ENCODE results near the gene NEK5.

The NEK5 gene

DNA sequence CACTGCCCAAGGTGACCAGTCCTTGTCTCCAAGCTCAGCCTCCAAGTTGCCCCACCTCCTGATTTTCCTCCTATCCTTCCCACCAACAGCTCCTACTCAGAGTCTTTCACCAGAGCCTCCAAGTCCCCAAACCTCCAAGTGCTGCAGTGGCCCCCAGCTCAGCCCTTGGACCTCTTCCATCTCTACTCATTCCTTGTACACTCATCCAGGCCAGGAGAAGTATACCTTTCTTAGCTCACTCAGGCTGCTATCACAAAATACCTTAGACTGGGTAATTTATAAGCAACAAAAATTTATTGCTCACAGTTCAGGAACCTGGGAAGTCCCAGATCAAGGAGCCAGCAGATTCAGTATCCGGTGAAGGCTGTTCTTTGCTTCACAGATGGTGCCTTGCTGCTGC is 129.0 kb downstream of the NEK5 start:
- peak overlapping the region; percentile 63 for H3K27ac ChIP-seq
- TF ChIP-seq ZFX (IDR thresholded peaks at IDR 0.05): no peak
- TF ChIP-seq, protein P1, sequence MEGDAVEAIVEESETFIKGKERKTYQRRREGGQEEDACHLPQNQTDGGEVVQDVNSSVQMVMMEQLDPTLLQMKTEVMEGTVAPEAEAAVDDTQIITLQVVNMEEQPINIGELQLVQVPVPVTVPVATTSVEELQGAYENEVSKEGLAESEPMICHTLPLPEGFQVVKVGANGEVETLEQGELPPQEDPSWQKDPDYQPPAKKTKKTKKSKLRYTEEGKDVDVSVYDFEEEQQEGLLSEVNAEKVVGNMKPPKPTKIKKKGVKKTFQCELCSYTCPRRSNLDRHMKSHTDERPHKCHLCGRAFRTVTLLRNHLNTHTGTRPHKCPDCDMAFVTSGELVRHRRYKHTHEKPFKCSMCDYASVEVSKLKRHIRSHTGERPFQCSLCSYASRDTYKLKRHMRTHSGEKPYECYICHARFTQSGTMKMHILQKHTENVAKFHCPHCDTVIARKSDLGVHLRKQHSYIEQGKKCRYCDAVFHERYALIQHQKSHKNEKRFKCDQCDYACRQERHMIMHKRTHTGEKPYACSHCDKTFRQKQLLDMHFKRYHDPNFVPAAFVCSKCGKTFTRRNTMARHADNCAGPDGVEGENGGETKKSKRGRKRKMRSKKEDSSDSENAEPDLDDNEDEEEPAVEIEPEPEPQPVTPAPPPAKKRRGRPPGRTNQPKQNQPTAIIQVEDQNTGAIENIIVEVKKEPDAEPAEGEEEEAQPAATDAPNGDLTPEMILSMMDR (conservative IDR thresholded peaks at IDR 0.05): no peak

GRCh38 chr13:51999510-51999911 is 129.4 kb downstream of the NEK5 start:
- H3K27ac ChIP-seq: peak overlapping the region; percentile 63

DNA sequence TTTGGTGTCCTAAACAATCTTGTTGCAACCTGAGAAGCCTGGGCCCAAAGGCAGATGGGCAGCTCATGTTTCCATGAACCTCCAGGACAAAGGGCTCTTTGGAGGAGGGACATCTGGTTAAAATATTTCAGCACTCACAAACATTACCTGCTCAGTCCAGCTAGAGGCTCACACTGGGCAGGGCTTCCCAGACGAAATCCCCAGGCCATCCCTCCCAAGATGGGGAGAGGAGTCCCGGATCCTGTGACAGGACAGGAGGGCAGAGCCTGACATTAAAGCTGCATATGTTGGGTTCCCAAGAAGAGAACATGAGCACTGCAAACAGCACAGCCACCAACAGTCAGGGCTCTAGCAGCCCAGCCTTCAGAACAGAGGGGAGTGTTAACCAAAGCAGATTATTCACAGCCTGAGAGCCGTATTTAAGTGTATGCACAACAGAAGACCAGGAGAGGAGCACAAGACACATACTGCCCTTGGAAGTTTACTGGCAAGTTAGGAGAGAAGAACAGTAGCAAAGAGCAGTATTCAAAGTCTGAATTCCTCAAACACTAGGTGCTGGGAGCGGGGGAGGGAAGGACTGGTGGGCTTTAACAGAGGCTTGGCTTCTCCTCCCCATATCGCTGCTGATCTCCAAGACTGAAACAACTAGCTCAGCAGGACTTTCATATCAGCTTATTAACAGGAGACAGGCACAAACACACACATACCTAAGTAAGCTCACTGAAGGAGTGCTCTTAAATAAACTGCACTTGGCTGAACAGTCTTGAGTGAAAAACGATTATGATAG is 130.0 kb downstream of the NEK5 start:
- TF ChIP-seq, protein P1 (conservative IDR thresholded peaks at IDR 0.05): no peak
- TF ChIP-seq ZFX (IDR thresholded peaks at IDR 0.05): no peak
- peak overlapping the region; percentile 63 for H3K27ac ChIP-seq

More at GRCh38 chr13:51999510-51999911, 129.4 kb downstream of the NEK5 start:
- TF ChIP-seq ZFX (IDR thresholded peaks at IDR 0.05): no peak
- TF ChIP-seq, protein P1 (conservative IDR thresholded peaks at IDR 0.05): no peak; the same call in 1 of the 2 replicates

GRCh38 chr13:51997641-51998330 is 131.1 kb downstream of the NEK5 start:
- peak overlapping the region; percentile 21 for H3K27ac ChIP-seq
- no peak for TF ChIP-seq ZFX (IDR thresholded peaks at IDR 0.05)
- TF ChIP-seq, protein P1 (conservative IDR thresholded peaks at IDR 0.05): no peak

- H3K27ac ChIP-seq: peak overlapping the region; percentile 89; the same call in 1 of the 2 replicates
- TF ChIP-seq ZFX (IDR thresholded peaks at IDR 0.05): no peak
- TF ChIP-seq, protein P1 (conservative IDR thresholded peaks at IDR 0.05): no peak
These were observed 131.7 kb downstream of the NEK5 start for GRCh38 chr13:51997186-51997585.

DNA sequence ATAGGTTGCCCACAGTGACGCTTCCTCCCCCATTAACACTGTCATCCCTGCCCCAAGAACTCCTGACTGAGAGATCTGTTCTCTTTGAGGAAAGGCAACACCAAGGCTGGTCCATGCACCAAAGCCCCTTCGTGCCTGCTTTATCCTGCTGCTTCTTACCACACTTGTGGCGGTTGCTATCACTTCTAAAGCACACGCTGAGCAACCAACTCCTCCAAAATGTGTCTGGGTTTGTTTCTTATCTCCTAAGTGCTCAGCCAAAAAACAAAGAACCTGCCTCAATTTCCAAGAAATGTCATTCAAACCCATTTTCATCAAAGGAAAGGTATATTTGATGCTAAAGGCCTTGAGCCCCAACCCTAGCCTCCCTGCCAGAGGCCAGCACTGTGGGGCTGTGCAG is 132.2 kb downstream of the NEK5 start:
- H3K27ac ChIP-seq: peak overlapping the region; percentile 89
- TF ChIP-seq, protein P1 (conservative IDR thresholded peaks at IDR 0.05): no peak
- TF ChIP-seq ZFX (IDR thresholded peaks at IDR 0.05): no peak

Measured in C4-2B (cell line).